WTC11 (cell line): Measurements from ENCODE around the gene COLEC12. TPM values are rescaled to one million over a fixed set of nuclear protein-coding genes. Genes with fewer than 3 reads are reported as not detected.

Source experiments
- ATAC-seq: fragments of 200-7000 bp; cut with Tn5 transposase; 2 replicates; pipeline ENCODE4 v1.10.0; 2021; ENCODE audit warnings: mild to moderate bottlenecking, moderate library complexity
- CTCF ChIA-PET: fragments of 300-600 bp; sonication (Branson Sonifier 250); formaldehyde crosslinking; loops from one replicate; lab custom pipeline; 2021; ENCODE audit warnings: antibody characterized with exemption; lab: Charles Lee
- POLR2A ChIA-PET: fragments of 350-600 bp; sonication (Branson Sonifier 250); formaldehyde crosslinking; loops from one replicate; lab custom pipeline; 2021; ENCODE audit warnings: antibody characterized with exemption; lab: Charles Lee
- DNase-seq: peaks from one replicate; pipeline ENCODE4 v3.0.0; 2021; ENCODE audit warnings: low spot score
- H3K27ac Mint-ChIP-seq: 2 replicates; pipeline ENCODE4 v1.8.0; 2021; ENCODE audit warnings: mixed read lengths
- H3K27me3 Mint-ChIP-seq: 2 replicates; pipeline ENCODE4 v1.8.0; 2021; ENCODE audit warnings: low read depth, mild to moderate bottlenecking, moderate library complexity, mixed read lengths
- H3K36me3 Mint-ChIP-seq: 2 replicates; pipeline ENCODE4 v1.8.0; 2021; ENCODE audit warnings: mixed read lengths
- H3K4me1 Mint-ChIP-seq: 2 replicates; pipeline ENCODE4 v1.8.0; 2022; ENCODE audit warnings: mixed read lengths
- H3K4me3 Mint-ChIP-seq: 2 replicates; pipeline ENCODE4 v1.8.0; 2021; ENCODE audit warnings: mild to moderate bottlenecking, moderate library complexity, mixed read lengths
- H3K9me3 Mint-ChIP-seq: 2 replicates; pipeline ENCODE4 v1.8.0; 2021; ENCODE audit warnings: mixed read lengths
- ATF1 ChIP-seq: sonication (generic); formaldehyde crosslinking; IDR thresholded peaks from 2 replicates; pipeline ENCODE4 v1.8.1; 2023; ENCODE audit warnings: mild to moderate bottlenecking, moderate library complexity, missing genetic modification reagents
- ESRRA ChIP-seq: sonication (generic); formaldehyde crosslinking; IDR thresholded peaks from 2 replicates; pipeline ENCODE4 v1.8.1; 2022; ENCODE audit warnings: mild to moderate bottlenecking, missing genetic modification reagents, borderline replicate concordance
- FOXJ3 ChIP-seq: sonication (generic); formaldehyde crosslinking; IDR thresholded peaks from 2 replicates; pipeline ENCODE4 v1.9.0; 2021; ENCODE audit warnings: missing genetic modification reagents, mild to moderate bottlenecking, borderline replicate concordance
- MAX ChIP-seq: sonication (generic); formaldehyde crosslinking; IDR thresholded peaks from 2 replicates; pipeline ENCODE4 v1.8.0; 2022; ENCODE audit warnings: mild to moderate bottlenecking, missing genetic modification reagents
- PRRX2 ChIP-seq: fragments of 250-450 bp; sonication (Bioruptor Pico); IDR thresholded peaks from 2 replicates; pipeline ENCODE4 v1.8.0; 2021; ENCODE audit warnings: mild to moderate bottlenecking
- SMAD4 ChIP-seq: sonication (generic); formaldehyde crosslinking; IDR thresholded peaks from 2 replicates; pipeline ENCODE4 v1.8.0; 2022; ENCODE audit warnings: mild to moderate bottlenecking, missing genetic modification reagents
- SP1 ChIP-seq: sonication (generic); formaldehyde crosslinking; conservative IDR thresholded peaks from 2 replicates; pipeline ENCODE4 v1.8.1; 2022; ENCODE audit warnings: missing genetic modification reagents
- TEAD1 ChIP-seq: sonication (generic); formaldehyde crosslinking; IDR thresholded peaks from 2 replicates; pipeline ENCODE4 v1.8.0; 2022; ENCODE audit warnings: mild to moderate bottlenecking, missing genetic modification reagents
- ZNF121 ChIP-seq: sonication (generic); formaldehyde crosslinking; IDR thresholded peaks from 2 replicates; pipeline ENCODE4 v1.8.0; 2023; ENCODE audit warnings: missing genetic modification reagents
- ZNF232 ChIP-seq: sonication (generic); formaldehyde crosslinking; IDR thresholded peaks from 2 replicates; pipeline ENCODE4 v1.8.0; 2022; ENCODE audit warnings: mild to moderate bottlenecking, missing genetic modification reagents
- ZNF396 ChIP-seq: fragments of 250-450 bp; sonication (Bioruptor Pico); IDR thresholded peaks from 2 replicates; pipeline ENCODE4 v1.8.0; 2021; ENCODE audit warnings: mild to moderate bottlenecking, moderate library complexity, borderline replicate concordance
- ZNF423 ChIP-seq: fragments of 250-450 bp; sonication (Bioruptor Pico); IDR thresholded peaks from 2 replicates; pipeline ENCODE4 v2.1.2; 2022; ENCODE audit warnings: mild to moderate bottlenecking, moderate library complexity
- ZNF425 ChIP-seq: fragments of 250-450 bp; sonication (Bioruptor Pico); conservative IDR thresholded peaks from 2 replicates; pipeline ENCODE4 v1.9.0; 2021; ENCODE audit warnings: mild to moderate bottlenecking
- total RNA-seq: library from RNA; stranded (reverse); gene quantifications from 3 replicates; pipeline ENCODE4 v1.2.3, GENCODE V29; 2021
- TF ChIP-seq, protein P1 (sequence below): sonication (generic); formaldehyde crosslinking; IDR thresholded peaks from 2 replicates; pipeline ENCODE4 v1.8.0; 2022; ENCODE audit warnings: mild to moderate bottlenecking, missing genetic modification reagents
- TF ChIP-seq, protein P2 (sequence below): fragments of 250-450 bp; sonication (Bioruptor Pico); IDR thresholded peaks from 2 replicates; pipeline ENCODE4 v1.9.0; 2021; ENCODE audit warnings: mild to moderate bottlenecking
- TF ChIP-seq, protein P3 (sequence below): fragments of 250-450 bp; sonication (Bioruptor Pico); IDR thresholded peaks from 2 replicates; pipeline ENCODE4 v1.8.0; 2021; ENCODE audit warnings: mild to moderate bottlenecking
- TF ChIP-seq, protein P4 (sequence below): fragments of 250-450 bp; sonication (Bioruptor Pico); IDR thresholded peaks from 2 replicates; pipeline ENCODE4 v1.9.0; 2021; ENCODE audit warnings: mild to moderate bottlenecking, borderline replicate concordance

Gene COLEC12
- total RNA-seq, 1 experiment from 2014 or later = 0.48 TPM

- ATAC-seq (peak; percentile 88), DNase-seq (peak; percentile 19)
- Mint-ChIP-seq H3K4me3 (no peak overlapping the region), H3K36me3 (peaks cover 20% of the 10 kb centered on the region), H3K27ac (no peak overlapping the region), H3K27me3 (peaks cover 3% of the 10 kb centered on the region; the same call in 1 of the 2 replicates), H3K9me3 (peaks cover 31% of the 10 kb centered on the region), H3K4me1 (no peaks in the 10 kb centered on the region)
- TF ChIP-seq TEAD1 (CRISPR knock-in tag) = no peak
- TF ChIP-seq PRRX2 (CRISPR knock-in tag) = no peak
- no peak for TF ChIP-seq ZNF232 (CRISPR knock-in tag)
- TF ChIP-seq, protein P1, sequence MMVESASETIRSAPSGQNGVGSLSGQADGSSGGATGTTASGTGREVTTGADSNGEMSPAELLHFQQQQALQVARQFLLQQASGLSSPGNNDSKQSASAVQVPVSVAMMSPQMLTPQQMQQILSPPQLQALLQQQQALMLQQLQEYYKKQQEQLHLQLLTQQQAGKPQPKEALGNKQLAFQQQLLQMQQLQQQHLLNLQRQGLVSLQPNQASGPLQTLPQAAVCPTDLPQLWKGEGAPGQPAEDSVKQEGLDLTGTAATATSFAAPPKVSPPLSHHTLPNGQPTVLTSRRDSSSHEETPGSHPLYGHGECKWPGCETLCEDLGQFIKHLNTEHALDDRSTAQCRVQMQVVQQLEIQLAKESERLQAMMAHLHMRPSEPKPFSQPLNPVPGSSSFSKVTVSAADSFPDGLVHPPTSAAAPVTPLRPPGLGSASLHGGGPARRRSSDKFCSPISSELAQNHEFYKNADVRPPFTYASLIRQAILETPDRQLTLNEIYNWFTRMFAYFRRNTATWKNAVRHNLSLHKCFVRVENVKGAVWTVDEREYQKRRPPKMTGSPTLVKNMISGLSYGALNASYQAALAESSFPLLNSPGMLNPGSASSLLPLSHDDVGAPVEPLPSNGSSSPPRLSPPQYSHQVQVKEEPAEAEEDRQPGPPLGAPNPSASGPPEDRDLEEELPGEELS (CRISPR knock-in tag) = no peak
- no peak for TF ChIP-seq ATF1
- TF ChIP-seq SP1 (CRISPR knock-in tag) = no peak
- TF ChIP-seq, protein P2, sequence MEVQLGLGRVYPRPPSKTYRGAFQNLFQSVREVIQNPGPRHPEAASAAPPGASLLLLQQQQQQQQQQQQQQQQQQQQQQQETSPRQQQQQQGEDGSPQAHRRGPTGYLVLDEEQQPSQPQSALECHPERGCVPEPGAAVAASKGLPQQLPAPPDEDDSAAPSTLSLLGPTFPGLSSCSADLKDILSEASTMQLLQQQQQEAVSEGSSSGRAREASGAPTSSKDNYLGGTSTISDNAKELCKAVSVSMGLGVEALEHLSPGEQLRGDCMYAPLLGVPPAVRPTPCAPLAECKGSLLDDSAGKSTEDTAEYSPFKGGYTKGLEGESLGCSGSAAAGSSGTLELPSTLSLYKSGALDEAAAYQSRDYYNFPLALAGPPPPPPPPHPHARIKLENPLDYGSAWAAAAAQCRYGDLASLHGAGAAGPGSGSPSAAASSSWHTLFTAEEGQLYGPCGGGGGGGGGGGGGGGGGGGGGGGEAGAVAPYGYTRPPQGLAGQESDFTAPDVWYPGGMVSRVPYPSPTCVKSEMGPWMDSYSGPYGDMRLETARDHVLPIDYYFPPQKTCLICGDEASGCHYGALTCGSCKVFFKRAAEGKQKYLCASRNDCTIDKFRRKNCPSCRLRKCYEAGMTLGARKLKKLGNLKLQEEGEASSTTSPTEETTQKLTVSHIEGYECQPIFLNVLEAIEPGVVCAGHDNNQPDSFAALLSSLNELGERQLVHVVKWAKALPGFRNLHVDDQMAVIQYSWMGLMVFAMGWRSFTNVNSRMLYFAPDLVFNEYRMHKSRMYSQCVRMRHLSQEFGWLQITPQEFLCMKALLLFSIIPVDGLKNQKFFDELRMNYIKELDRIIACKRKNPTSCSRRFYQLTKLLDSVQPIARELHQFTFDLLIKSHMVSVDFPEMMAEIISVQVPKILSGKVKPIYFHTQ = no peak
- TF ChIP-seq, protein P3, sequence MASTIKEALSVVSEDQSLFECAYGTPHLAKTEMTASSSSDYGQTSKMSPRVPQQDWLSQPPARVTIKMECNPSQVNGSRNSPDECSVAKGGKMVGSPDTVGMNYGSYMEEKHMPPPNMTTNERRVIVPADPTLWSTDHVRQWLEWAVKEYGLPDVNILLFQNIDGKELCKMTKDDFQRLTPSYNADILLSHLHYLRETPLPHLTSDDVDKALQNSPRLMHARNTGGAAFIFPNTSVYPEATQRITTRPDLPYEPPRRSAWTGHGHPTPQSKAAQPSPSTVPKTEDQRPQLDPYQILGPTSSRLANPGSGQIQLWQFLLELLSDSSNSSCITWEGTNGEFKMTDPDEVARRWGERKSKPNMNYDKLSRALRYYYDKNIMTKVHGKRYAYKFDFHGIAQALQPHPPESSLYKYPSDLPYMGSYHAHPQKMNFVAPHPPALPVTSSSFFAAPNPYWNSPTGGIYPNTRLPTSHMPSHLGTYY (CRISPR knock-in tag) = no peak
- no peak for TF ChIP-seq FOXJ3 (CRISPR knock-in tag)
- TF ChIP-seq ZNF396 = no peak
- TF ChIP-seq MAX = no peak
- ChIA-PET POLR2A (no interaction called here), CTCF (no interaction called here)
Observed at GRCh38 chr18:449374-449773, 51.1 kb downstream of the COLEC12 start.

- H3K4me1 Mint-ChIP-seq = no peaks in the 10 kb centered on the region
- H3K4me3 Mint-ChIP-seq = no peak overlapping the region
- ChIA-PET CTCF (no interaction called here), POLR2A (interaction anchor here (0.6 kb wide), 1 partner anchor 139 kb away, joined by 4 read pairs; no protein-coding TSS in a partner anchor)
- no peak for TF ChIP-seq ZNF423
- DNase-seq (no peak), ATAC-seq (no peak)
- peaks cover 20% of the 10 kb centered on the region for H3K36me3 Mint-ChIP-seq
- H3K27me3 Mint-ChIP-seq = peaks cover 3% of the 10 kb centered on the region; the same call in 1 of the 2 replicates
- H3K9me3 Mint-ChIP-seq = peaks cover 31% of the 10 kb centered on the region
- no peak overlapping the region for H3K27ac Mint-ChIP-seq
Observed at GRCh38 chr18:448116-448790, 52.2 kb downstream of the COLEC12 start.

DNA sequence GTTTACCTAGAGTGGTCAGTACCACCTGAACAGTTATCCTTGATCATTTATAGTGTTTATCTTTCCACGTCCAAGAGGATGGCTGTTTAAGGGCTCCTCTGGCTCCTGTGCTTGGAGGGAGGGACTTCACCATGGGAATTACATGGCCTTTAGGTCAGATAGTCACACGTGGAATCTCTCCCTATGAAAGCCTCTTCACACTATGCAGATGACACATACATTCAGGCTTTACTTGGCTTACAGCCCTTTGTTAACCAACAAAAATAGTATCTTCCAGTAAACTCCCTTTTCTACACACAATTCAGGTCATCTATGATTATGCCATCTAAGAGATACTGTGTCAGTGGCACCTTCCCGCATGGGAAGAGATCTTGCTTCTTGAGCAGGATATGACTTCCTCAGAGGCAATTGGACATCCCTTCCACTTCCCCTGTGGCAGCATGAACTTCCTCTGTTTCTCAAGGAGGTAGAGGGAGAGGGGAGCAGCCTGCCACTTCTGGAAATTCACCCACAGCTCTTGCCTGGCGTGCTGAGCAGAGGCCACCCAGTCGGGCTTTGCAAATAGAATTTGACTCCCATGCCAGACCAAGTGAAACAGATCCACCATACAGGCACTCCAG, 53.5 kb downstream of the COLEC12 start:
- peaks cover 20% of the 10 kb centered on the region for H3K9me3 Mint-ChIP-seq
- H3K4me1 Mint-ChIP-seq = no peaks in the 10 kb centered on the region
- peaks cover 3% of the 10 kb centered on the region; the same call in 1 of the 2 replicates for H3K27me3 Mint-ChIP-seq
- ATAC-seq (no peak), DNase-seq (no peak)
- no peak overlapping the region for H3K4me3 Mint-ChIP-seq
- POLR2A ChIA-PET = no interaction called here
- peaks cover 18% of the 10 kb centered on the region for H3K36me3 Mint-ChIP-seq
- CTCF ChIA-PET = no interaction called here
- H3K27ac Mint-ChIP-seq = no peak overlapping the region
- TF ChIP-seq ZNF425 (CRISPR knock-in tag) (no peak), SMAD4 (CRISPR knock-in tag) (no peak), ZNF121 (no peak), ESRRA (CRISPR knock-in tag) (no peak), MAX (no peak)
- TF ChIP-seq, protein P4, sequence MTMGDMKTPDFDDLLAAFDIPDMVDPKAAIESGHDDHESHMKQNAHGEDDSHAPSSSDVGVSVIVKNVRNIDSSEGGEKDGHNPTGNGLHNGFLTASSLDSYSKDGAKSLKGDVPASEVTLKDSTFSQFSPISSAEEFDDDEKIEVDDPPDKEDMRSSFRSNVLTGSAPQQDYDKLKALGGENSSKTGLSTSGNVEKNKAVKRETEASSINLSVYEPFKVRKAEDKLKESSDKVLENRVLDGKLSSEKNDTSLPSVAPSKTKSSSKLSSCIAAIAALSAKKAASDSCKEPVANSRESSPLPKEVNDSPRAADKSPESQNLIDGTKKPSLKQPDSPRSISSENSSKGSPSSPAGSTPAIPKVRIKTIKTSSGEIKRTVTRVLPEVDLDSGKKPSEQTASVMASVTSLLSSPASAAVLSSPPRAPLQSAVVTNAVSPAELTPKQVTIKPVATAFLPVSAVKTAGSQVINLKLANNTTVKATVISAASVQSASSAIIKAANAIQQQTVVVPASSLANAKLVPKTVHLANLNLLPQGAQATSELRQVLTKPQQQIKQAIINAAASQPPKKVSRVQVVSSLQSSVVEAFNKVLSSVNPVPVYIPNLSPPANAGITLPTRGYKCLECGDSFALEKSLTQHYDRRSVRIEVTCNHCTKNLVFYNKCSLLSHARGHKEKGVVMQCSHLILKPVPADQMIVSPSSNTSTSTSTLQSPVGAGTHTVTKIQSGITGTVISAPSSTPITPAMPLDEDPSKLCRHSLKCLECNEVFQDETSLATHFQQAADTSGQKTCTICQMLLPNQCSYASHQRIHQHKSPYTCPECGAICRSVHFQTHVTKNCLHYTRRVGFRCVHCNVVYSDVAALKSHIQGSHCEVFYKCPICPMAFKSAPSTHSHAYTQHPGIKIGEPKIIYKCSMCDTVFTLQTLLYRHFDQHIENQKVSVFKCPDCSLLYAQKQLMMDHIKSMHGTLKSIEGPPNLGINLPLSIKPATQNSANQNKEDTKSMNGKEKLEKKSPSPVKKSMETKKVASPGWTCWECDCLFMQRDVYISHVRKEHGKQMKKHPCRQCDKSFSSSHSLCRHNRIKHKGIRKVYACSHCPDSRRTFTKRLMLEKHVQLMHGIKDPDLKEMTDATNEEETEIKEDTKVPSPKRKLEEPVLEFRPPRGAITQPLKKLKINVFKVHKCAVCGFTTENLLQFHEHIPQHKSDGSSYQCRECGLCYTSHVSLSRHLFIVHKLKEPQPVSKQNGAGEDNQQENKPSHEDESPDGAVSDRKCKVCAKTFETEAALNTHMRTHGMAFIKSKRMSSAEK (CRISPR knock-in tag) = no peak
